ENCODE data around the gene RBX1.

The RBX1 gene

GRCh38 chr22:40957601-40958000 is 6.4 kb downstream of the RBX1 start (continued):
- TF ChIP-seq ZNF148 (tag by site-specific recombination; IDR thresholded peaks at IDR 0.05; ENCODE audit: borderline replicate concordance) (no peak), SP3 (tag by site-specific recombination; IDR thresholded peaks at IDR 0.05) (no peak), ZFHX2 (tag by site-specific recombination; conservative IDR thresholded peaks at IDR 0.05) (no peak), ZNF391 (tag by site-specific recombination; IDR thresholded peaks at IDR 0.05; ENCODE audit: borderline replicate concordance, low read depth) (no peak), ZSCAN4 (tag by site-specific recombination; IDR thresholded peaks at IDR 0.05) (no peak), SP7 (tag by site-specific recombination; IDR thresholded peaks at IDR 0.05) (no peak), ZNF239 (tag by site-specific recombination; IDR thresholded peaks at IDR 0.05) (no peak), ZNF580 (tag by site-specific recombination; IDR thresholded peaks at IDR 0.05) (no peak), ZNF623 (tag by site-specific recombination; IDR thresholded peaks at IDR 0.05) (no peak), ZNF18 (tag by site-specific recombination; IDR thresholded peaks at IDR 0.05) (no peak), ZNF211 (tag by site-specific recombination; IDR thresholded peaks at IDR 0.05; ENCODE audit: low read depth) (no peak)

GRCh38 chr22:40958299-40958698 is 7.1 kb downstream of the RBX1 start:
- POLR2A ChIA-PET, result interaction anchor here (1.3 to 2.3 kb wide), 2 partner anchors 9 to 64 kb away, joined by 3 to 6 read pairs; no protein-coding TSS in a partner anchor
- H3K9me3 ChIP-seq (ENCODE audit: control insufficient read depth, insufficient read depth, low read depth, low read length), result no peaks in the 10 kb centered on the region
- no peak overlapping the region for H3K27ac ChIP-seq (ENCODE audit: extremely low read depth, low read depth, low read length)
- TF ChIP-seq GLI4 (tag by site-specific recombination; IDR thresholded peaks at IDR 0.05) (no peak), ZNF366 (tag by site-specific recombination; conservative IDR thresholded peaks at IDR 0.05) (no peak)
- CTCF ChIA-PET, result interaction anchor here (0.7 to 1.1 kb wide), 3 partner anchors 36 to 471 kb away, joined by 3 to 18 read pairs (median 5); no protein-coding TSS in a partner anchor
- H3K36me3 ChIP-seq (ENCODE audit: control insufficient read depth in 2 of 2, insufficient read depth in 1 of 2, low read length in 2 of 2), result peaks cover 70 to 85% of the 10 kb centered on the region in 2 experiments
- H3K4me3 ChIP-seq (ENCODE audit: low read depth, low read length), result no peak overlapping the region
- H3K4me1 ChIP-seq (ENCODE audit: control insufficient read depth, insufficient read depth, low read length), result no peaks in the 10 kb centered on the region

- Histone ChIP-seq H3K9me3 (ENCODE audit: control insufficient read depth, insufficient read depth, low read depth, low read length) (no peaks in the 10 kb centered on the region), H3K4me3 (ENCODE audit: low read depth, low read length) (no peak overlapping the region), H3K27ac (ENCODE audit: extremely low read depth, low read depth, low read length) (no peak overlapping the region), H3K36me3 (ENCODE audit: control insufficient read depth in 2 of 2, insufficient read depth in 1 of 2, low read length in 2 of 2) (peaks cover 67 to 82% of the 10 kb centered on the region in 2 experiments), H3K4me1 (ENCODE audit: control insufficient read depth, insufficient read depth, low read length) (no peaks in the 10 kb centered on the region)
- ChIA-PET CTCF (interaction anchor here (0.7 kb wide), 1 partner anchor 75 kb away, joined by 5 read pairs; no protein-coding TSS in a partner anchor), POLR2A (interaction anchor here (1.0 to 1.4 kb wide), 2 partner anchors 9 to 61 kb away, joined by 3 to 14 read pairs; partner anchors contain the start of gene RBX1)
- TF ChIP-seq SCRT1 (tag by site-specific recombination; IDR thresholded peaks at IDR 0.05; ENCODE audit: borderline replicate concordance) (no peak), ZNF398 (tag by site-specific recombination; IDR thresholded peaks at IDR 0.05) (peak; percentile 38; the same call in 1 of the 2 replicates), SP7 (tag by site-specific recombination; IDR thresholded peaks at IDR 0.05) (0 out of 2 replicates have a peak, but pooled peaks have one; percentile 33), ZSCAN4 (tag by site-specific recombination; IDR thresholded peaks at IDR 0.05) (no peak)
These were observed 9.0 kb downstream of the RBX1 start for GRCh38 chr22:40960145-40960544.

Measured in HEK293 (cell line).